NT2/D1 (cell line): ENCODE data around the gene ESRRB.

Experiments used
- SUZ12 ChIP-seq: IDR thresholded peaks from 2 replicates; pipeline ENCODE4 v1.6.1; 2011; ENCODE audit not compliant: insufficient read length, insufficient read depth; ENCODE audit errors: extremely low read depth
- YY1 ChIP-seq: IDR thresholded peaks from 2 replicates; pipeline ENCODE4 v1.6.1; 2011; ENCODE audit not compliant: insufficient read length, insufficient read depth
- ZNF274 ChIP-seq: IDR thresholded peaks from 2 replicates; pipeline ENCODE4 v1.6.1; 2011; ENCODE audit warnings: mild to moderate bottlenecking, low read depth, low read length

DNA sequence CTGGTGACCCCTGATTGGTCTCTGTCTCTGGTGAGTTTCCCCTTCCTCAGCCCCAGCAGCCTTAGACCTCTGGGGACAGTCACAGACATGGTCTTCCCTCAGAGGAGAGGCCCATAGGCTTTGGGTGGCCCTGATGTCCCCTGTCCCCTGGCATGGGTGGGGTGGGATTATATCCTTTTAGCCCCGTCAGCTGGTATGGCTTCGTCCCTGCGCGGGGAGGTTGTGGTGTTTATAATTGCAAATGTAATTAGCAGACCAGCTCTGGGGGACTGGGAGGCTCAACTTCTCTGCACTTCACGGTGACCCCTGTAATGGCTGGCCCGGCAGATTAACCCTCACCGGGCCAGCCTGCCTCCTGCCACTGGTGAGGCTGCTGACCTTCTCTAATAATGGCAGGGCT is 5.1 kb downstream of the ESRRB start:
- TF ChIP-seq YY1 (no peak), ZNF274 (no peak), SUZ12 (no peak)
